GM18499 (cell line): Measurements from ENCODE around the gene PEX14.

Source experiments
- ATAC-seq: cut with Tn5 transposase; IDR thresholded peaks from one replicate; pipeline ENCODE4 v1.9.1; 2021; ENCODE audit warnings: moderate number of reproducible peaks; ENCODE audit not compliant: insufficient read depth, unreplicated experiment

Gene PEX14

GRCh38 chr1:10657088-10657847 is 182.5 kb downstream of the PEX14 start:
- no peak for ATAC-seq

GRCh38 chr1:10658396-10659066 is 183.8 kb downstream of the PEX14 start:
- ATAC-seq = no peak

- ATAC-seq = no peak
Measured at GRCh38 chr1:10659218-10659617, 184.5 kb downstream of the PEX14 start.

- no peak for ATAC-seq
Measured at GRCh38 chr1:10659646-10660540, 185.1 kb downstream of the PEX14 start.

- ATAC-seq = no peak
Measured at GRCh38 chr1:10661453-10661852, 186.7 kb downstream of the PEX14 start.

- ATAC-seq = no peak
Measured at GRCh38 chr1:10662090-10662688, 187.4 kb downstream of the PEX14 start.

GRCh38 chr1:10662824-10663677 is 188.3 kb downstream of the PEX14 start:
- ATAC-seq = no peak

- no peak for ATAC-seq
Measured at GRCh38 chr1:10663678-10664035, 188.9 kb downstream of the PEX14 start.

GRCh38 chr1:10664251-10664650 is 189.5 kb downstream of the PEX14 start:
- no peak for ATAC-seq

GRCh38 chr1:10665226-10665625 is 190.5 kb downstream of the PEX14 start:
- no peak for ATAC-seq

GRCh38 chr1:10665930-10666850 is 191.4 kb downstream of the PEX14 start:
- ATAC-seq = no peak

- no peak for ATAC-seq
Measured at GRCh38 chr1:10667861-10668761, 193.4 kb downstream of the PEX14 start.

- no peak for ATAC-seq
Measured at GRCh38 chr1:10669570-10669969, 194.8 kb downstream of the PEX14 start.

GRCh38 chr1:10670190-10670589 is 195.4 kb downstream of the PEX14 start:
- no peak for ATAC-seq

- no peak for ATAC-seq
Measured at GRCh38 chr1:10671090-10671489, 196.3 kb downstream of the PEX14 start.

- no peak for ATAC-seq
Measured at GRCh38 chr1:10671622-10672342, 197.0 kb downstream of the PEX14 start.
